ENCODE results near the gene ITIH2.
A peak's percentile ranks its signal among the peaks of the same experiment; 100 is the strongest.
"Not testable (repeated sequence)": the region's sequence is repeated elsewhere in the genome, so short reads cannot be mapped to it uniquely, and the experiment has no call there.

ITIH2 gene

DNA sequence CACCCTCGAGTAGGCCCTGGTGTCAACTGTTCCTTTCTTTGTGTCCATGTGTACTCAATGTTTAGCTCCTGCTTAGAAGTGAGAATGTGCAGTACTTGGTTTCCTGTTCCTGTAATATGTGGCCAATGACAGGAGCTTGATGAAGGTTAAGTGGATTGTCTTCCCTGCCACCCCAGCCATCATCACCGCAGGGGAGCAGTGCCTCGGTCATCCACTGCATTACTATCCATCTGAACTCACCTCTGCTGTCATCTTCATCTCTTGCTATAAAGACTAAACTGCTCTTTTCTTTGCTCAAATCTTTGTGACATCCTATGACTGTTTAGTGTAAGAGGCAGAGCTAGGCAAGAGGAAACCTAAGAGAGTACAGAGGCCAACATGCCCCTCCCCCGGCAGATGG is 15.6 kb downstream of the ITIH2 start:
- FAIRE-seq (no peak), DNase-seq (ENCODE audit: insufficient read length) (no peak)
- TF ChIP-seq POLR2AphosphoS5 (IDR thresholded peaks at IDR 0.05; ENCODE audit: low read depth, low read length) = no peak
- no peak for TF ChIP-seq POLR2A (IDR thresholded peaks at IDR 0.05; ENCODE audit: low read depth, low read length)
- TF ChIP-seq TAF1 (IDR thresholded peaks at IDR 0.05; ENCODE audit: borderline replicate concordance, low read depth, low read length) = no peak

DNA sequence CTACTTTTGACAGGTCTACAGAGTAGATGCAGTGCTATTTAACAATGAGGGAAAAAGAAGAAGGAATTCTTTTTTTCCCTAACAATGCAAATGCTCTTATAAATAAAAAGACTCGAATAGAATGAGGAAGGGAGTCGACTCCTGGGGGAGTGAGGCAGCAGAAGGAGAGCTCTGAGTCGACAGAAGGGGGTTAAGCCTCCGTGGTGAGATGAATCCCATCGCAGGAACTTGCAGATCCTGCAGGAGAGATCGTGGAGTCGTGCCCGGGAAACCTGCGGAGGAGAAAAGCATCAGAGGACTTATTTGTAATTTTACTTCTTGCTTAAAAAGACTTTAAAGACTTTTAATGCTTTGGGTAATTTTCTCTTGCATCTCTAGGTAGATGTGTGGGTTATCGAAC is 17.4 kb downstream of the ITIH2 start:
- TF ChIP-seq POLR2A (IDR thresholded peaks at IDR 0.05; ENCODE audit: low read depth, low read length) = no peak
- TF ChIP-seq TAF1 (IDR thresholded peaks at IDR 0.05; ENCODE audit: borderline replicate concordance, low read depth, low read length) = no peak
- TF ChIP-seq POLR2AphosphoS5 (IDR thresholded peaks at IDR 0.05; ENCODE audit: low read depth, low read length) = no peak
- DNase-seq (ENCODE audit: insufficient read length) (no peak), FAIRE-seq (no peak)

DNA sequence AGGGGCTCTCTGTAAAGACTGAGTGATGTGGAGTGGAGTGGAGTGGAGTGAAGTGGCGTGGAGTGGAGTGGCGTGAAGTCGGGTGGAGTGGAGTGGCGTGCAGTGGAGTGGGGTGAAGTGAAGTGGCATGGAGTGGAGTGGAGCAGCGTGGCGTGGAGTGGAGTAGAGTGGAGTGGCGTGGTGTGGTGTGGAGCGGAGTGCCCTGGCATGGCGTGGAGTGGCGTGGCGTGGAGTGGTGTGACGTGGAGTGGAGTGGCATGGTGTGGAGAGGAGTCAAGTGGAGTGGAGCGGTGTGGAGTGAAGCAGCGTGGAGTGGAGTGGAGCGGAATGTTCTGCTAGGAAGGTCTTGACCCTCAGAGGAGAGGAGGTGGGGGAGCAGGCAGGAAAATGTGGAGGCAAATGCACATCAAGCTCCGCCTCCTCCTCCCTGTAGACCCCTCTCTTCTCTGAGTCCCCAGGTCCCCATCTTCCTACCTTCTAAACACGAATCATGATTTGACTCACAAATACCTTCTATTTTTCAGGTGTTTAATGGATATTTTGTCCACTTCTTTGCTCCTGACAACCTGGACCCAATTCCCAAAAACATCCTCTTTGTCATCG is 19.9 kb downstream of the ITIH2 start:
- FAIRE-seq (no peak), DNase-seq (ENCODE audit: insufficient read length) (no peak)
- TF ChIP-seq TAF1 (IDR thresholded peaks at IDR 0.05; ENCODE audit: borderline replicate concordance, low read depth, low read length) (no peak), POLR2A (IDR thresholded peaks at IDR 0.05; ENCODE audit: low read depth, low read length) (no peak), POLR2AphosphoS5 (IDR thresholded peaks at IDR 0.05; ENCODE audit: low read depth, low read length) (no peak)

DNA sequence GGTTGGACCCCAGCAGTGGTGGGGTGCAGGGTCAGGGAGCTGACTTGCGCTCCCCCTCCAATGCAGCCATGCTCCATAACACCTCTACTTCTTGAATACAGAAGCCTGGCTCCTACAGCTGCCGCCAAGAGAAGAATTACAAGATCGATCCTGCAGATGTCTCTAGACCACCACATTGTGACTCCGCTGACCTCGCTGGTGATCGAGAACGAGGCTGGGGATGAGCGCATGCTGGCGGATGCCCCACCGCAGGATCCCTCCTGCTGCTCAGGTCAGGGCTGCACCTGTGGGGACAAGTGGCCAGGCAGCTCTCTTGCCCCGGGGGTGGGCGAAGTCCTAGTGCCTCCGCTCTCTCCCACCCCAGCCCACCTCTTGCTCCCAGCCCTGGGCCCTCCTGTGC is 31.7 kb downstream of the ITIH2 start:
- DNase-seq (ENCODE audit: insufficient read length) = no peak
- TF ChIP-seq POLR2A (IDR thresholded peaks at IDR 0.05; ENCODE audit: low read depth, low read length) (no peak), POLR2AphosphoS5 (IDR thresholded peaks at IDR 0.05; ENCODE audit: low read depth, low read length) (no peak), TAF1 (IDR thresholded peaks at IDR 0.05; ENCODE audit: borderline replicate concordance, low read depth, low read length) (no peak)
- FAIRE-seq = no peak

DNA sequence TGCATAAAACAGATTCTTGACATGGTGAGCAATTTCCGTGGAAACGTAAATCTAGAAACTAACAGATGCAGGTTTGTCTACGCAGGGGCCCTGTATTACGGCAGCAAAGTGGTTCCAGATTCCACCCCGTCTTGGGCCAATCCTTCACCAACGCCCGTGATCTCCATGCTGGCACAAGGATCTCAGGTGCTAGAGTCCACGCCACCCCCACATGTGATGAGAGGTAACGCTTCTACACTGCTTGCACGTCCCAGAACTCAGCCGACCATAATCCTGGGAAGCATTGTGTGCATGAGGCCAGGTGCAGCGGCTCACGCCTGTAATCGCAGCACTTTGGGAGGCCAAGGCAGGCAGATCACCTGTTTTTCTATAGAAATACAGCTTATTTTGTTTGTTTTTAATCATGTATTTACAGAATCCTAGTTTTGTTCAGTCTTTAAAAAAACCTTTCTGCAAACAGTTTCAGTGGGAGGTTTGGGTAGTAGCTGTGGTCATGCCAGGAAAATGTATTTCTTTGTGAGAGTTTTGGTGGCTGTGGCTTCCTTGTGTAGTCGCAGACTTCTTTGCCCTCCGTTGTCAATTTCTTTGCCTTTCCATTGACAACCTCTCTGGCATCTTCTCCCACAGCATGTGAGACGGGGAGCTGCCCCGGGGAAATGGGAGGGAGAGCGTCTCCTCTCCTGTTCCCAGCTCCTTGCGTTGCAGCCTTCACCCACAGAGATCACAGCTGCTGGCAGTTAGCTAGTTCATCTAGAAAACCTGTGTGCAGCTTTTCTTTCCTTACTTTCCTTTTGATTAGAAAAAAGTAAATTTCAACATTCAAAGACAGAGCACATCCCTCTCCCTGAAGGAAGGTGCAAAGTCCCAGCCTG is 35.7 kb downstream of the ITIH2 start:
- FAIRE-seq (no peak), DNase-seq (ENCODE audit: insufficient read length) (no peak)
- TF ChIP-seq POLR2A (IDR thresholded peaks at IDR 0.05; ENCODE audit: low read depth, low read length) (no peak), POLR2AphosphoS5 (IDR thresholded peaks at IDR 0.05; ENCODE audit: low read depth, low read length) (no peak), TAF1 (IDR thresholded peaks at IDR 0.05; ENCODE audit: borderline replicate concordance, low read depth, low read length) (no peak)

DNA sequence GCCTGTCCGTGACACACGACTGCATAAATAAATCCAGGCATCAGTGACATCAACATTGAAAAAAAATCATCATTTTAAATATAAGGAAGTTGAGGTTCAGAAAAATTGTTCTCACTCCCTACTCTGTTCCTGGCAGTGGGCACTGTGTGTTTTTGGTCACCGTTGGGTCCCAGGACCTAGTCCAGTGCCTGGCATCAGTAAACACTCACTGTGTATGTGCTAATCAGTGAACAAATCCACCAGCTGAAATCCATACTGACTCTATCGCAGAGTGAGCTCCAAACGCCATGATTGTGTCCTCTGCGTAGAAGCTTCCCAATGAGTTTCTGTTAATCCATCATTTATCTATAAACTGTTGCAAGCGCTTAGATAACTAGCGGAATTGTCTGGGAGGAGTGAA is 41.2 kb downstream of the ITIH2 start:
- no peak for TF ChIP-seq POLR2A (IDR thresholded peaks at IDR 0.05; ENCODE audit: low read depth, low read length)
- no peak for TF ChIP-seq TAF1 (IDR thresholded peaks at IDR 0.05; ENCODE audit: borderline replicate concordance, low read depth, low read length)
- no peak for TF ChIP-seq POLR2AphosphoS5 (IDR thresholded peaks at IDR 0.05; ENCODE audit: low read depth, low read length)
- FAIRE-seq (no peak), DNase-seq (ENCODE audit: insufficient read length) (no peak)

DNA sequence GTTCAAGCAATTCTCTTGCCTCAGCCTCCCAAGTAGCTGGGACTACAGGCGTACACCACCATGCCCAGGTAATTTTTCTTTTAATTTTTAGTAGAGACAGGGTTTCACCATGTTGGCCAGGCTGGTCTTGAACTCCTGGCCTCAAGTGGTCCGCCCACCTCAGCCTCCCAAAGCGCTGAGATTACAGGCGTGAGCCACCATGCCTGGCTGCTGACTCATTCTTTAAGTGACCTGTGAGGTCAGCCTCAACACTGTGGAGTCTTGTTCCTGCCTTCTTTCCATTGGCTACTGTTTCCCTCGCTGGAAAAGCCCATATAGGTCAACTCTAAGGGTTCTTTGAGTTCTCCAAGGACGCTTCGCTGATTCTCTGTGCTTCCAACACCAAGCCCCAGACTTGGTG is 45.5 kb downstream of the ITIH2 start:
- not testable (repeated sequence) for DNase-seq (ENCODE audit: insufficient read length); FAIRE-seq

DNA sequence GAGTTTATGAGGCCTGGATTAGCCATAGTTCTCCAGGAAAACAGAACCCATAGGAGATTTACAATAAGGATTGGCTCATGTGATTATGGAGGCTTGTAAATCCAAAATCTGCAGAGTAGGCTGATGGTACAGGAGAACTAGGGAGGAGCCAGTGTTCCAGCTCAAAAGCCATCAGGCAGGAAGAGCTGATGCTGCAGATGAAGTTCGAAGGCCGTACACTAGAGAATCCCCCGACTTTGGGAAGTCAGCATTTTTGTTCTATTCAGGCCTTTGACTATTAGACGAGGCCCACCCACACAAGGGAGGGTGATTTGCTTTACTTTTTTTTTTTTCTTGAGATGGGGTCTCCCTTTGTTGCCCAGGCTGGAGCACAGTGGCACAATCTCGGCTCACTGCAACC is 47.1 kb downstream of the ITIH2 start:
- TF ChIP-seq POLR2AphosphoS5 (IDR thresholded peaks at IDR 0.05; ENCODE audit: low read depth, low read length) (no peak), POLR2A (IDR thresholded peaks at IDR 0.05; ENCODE audit: low read depth, low read length) (no peak), TAF1 (IDR thresholded peaks at IDR 0.05; ENCODE audit: borderline replicate concordance, low read depth, low read length) (no peak)
- FAIRE-seq (no peak), DNase-seq (ENCODE audit: insufficient read length) (no peak)

DNA sequence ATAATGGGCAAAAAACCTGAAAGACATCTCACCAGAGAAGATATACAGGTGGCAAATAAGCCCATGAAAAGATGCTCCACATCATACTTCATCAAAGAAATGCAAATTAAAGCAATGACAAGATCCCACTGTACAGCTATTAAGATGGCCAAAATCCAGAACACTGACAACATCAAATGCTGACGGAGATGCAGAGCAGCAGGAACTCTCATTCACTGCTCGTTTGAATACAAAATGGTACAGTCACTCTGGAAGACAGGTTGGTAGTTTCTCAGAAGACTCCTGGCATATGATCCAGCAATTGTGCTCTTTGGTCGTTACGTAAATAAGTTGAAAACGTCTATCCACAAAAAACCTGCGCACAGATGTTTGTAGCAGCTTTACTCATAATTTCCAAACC is 49.1 kb downstream of the ITIH2 start:
- TF ChIP-seq POLR2AphosphoS5 (IDR thresholded peaks at IDR 0.05; ENCODE audit: low read depth, low read length) (no peak), TAF1 (IDR thresholded peaks at IDR 0.05; ENCODE audit: borderline replicate concordance, low read depth, low read length) (no peak), POLR2A (IDR thresholded peaks at IDR 0.05; ENCODE audit: low read depth, low read length) (no peak)
- FAIRE-seq (no peak), DNase-seq (ENCODE audit: insufficient read length) (no peak)

DNA sequence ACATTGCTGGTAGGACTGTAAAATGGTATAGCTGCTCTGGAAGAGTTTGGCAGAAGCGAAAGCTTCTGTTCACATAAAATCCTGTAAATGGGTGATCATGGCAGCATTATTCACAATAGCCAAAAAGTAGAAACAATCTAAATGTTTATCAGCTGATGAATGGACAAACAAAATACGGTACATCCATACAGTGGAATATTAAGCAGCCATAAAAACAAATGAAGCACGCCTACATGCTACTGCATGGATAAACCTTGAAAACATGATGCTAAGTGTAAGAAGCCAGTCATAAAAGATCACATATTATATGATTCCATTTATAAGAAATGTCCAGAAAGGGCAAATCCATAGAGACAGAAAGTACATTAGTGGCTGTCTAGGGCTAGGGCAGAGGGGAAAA is 52.0 kb downstream of the ITIH2 start:
- FAIRE-seq = no peak
- DNase-seq (ENCODE audit: insufficient read length) = no peak
- no peak for TF ChIP-seq POLR2AphosphoS5 (IDR thresholded peaks at IDR 0.05; ENCODE audit: low read depth, low read length)
- no peak for TF ChIP-seq POLR2A (IDR thresholded peaks at IDR 0.05; ENCODE audit: low read depth, low read length)
- no peak for TF ChIP-seq TAF1 (IDR thresholded peaks at IDR 0.05; ENCODE audit: borderline replicate concordance, low read depth, low read length)

DNA sequence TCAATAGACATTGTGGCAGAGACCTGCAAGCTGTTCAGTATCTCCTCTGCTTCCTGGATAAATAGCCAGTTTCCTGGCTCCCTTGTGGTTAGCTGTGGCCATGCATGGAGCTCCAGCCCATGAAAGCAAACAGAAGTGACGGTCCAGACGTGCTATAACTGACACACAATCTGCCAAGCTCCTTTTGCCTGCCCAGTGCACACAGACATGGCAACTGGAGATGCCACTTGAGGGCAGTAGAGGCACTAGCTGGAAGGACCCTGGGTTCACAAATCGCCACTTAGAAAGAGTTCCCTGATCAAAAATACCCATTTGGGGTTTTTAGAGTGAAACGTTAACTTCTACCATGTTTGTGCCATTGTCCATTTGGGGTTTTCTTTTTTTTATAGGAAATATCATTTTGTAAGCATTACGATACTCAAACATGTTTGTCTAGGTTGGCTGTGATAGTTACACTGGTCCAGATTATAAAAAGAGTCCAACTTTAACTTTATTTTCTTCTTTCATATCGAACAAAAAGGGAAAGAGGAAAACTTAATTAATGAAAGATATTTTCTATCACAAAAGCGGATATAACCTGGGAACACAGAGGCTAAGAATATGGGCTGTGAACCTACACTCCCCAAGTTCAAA is 53.4 kb downstream of the ITIH2 start:
- no peak for TF ChIP-seq TAF1 (IDR thresholded peaks at IDR 0.05; ENCODE audit: borderline replicate concordance, low read depth, low read length)
- TF ChIP-seq POLR2A (IDR thresholded peaks at IDR 0.05; ENCODE audit: low read depth, low read length) = no peak
- no peak for TF ChIP-seq POLR2AphosphoS5 (IDR thresholded peaks at IDR 0.05; ENCODE audit: low read depth, low read length)
- DNase-seq (ENCODE audit: insufficient read length) = no peak
- peak; percentile 63 for FAIRE-seq

DNA sequence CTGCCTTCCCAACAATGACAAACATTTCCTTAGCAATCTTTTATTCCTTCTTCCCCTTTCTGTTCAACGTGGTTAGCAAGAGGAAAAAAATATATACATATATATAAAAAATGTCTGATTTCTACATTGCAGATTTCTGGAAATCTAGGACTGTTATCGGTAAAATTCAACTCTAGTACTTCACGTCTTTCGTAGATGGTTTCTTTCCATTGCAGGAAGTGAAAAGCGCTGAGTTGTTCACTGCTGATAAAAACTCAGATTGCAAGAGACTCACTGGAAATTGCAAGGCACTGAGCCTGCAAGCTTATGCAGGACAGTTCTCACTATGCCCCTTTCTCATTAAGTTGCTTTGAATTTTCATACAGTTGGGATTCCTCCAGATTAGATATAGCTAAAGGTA is 60.8 kb downstream of the ITIH2 start:
- FAIRE-seq (no peak), DNase-seq (ENCODE audit: insufficient read length) (no peak)
- no peak for TF ChIP-seq POLR2A (IDR thresholded peaks at IDR 0.05; ENCODE audit: low read depth, low read length)
- no peak for TF ChIP-seq TAF1 (IDR thresholded peaks at IDR 0.05; ENCODE audit: borderline replicate concordance, low read depth, low read length)
- TF ChIP-seq POLR2AphosphoS5 (IDR thresholded peaks at IDR 0.05; ENCODE audit: low read depth, low read length) = no peak

Data from GM12892 (cell line).